Activated T-helper 9 cell treated with anti-CD3 and anti-CD28 coated beads, Interleukin-2, amount 50 U/mL, for 16 hours (primary cell): Measurements from ENCODE around the gene ZMYM2.
A peak's percentile ranks its signal among the peaks of the same experiment; 100 is the strongest.

ENCODE experiments used
- DNase-seq: peaks from one replicate; pipeline ENCODE4 v3.0.0-alpha.2; 2020; ENCODE audit warnings: low read depth

ZMYM2 gene

DNA sequence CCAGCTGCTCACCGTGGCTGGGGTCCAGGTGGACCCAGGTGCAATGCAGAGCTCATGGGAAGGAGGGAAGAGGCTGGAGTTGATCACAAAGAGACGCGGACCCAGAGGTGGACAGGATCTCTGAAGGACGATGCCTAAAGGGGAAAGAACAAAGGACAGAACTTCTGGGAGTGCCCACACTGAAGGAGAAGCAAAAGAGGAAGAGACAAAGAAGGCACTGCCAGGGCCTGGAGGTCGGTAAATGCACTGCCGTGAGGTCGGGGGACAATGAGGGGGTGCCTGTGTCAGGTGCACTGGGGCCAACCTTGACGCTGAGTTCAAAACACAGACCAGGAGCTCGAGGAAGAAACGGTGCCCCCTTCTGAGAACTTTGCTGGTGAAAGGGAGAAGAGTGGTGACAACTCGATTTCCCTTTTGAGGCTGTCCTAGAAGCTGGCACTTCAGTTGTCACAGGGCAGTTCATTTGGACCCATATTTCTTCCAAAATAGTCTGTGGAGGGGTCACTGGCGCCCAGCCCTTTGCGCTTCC, 146.7 kb downstream of the ZMYM2 start:
- DNase-seq = no peak

DNA sequence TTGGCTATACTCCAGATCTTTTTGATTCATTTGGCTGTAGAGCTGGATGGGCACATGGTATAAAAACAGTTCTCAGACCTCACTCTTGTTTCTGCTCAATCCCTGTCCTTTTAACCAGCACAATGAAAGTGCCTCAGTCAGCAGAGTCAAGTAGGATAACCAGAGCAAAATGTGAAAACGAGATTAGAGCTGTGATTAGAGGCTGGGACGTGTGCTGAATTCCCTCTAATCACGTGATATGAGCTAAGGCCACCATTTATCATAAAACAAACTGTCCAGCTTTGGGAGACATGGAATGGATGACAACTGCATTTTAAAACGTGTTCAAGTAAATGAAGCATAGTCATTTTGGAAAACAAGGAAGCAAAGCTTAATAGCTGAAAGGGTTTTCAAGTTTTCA, 148.2 kb downstream of the ZMYM2 start:
- DNase-seq = no peak

DNA sequence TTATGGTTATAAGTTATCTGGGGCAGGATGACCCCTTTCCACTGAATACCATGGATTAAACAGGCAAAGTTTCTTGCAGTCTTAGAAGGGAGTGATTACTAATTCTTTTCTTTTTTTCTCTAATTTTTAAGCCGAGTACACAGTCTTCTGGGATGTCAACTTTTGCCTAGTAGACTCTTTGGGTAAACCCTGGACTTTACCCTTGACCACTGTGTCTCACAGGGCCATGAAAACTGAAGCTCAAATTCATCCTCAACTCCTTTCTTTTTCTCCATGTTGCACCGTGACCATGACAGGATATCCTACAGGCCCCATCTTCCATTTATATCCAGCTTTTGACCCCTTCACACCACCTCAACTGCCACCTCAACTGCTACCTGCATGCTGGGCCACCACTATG, 150.5 kb downstream of the ZMYM2 start:
- no peak for DNase-seq

- no peak for DNase-seq
These were observed 155.6 kb downstream of the ZMYM2 start for GRCh38 chr13:20114066-20114610.

DNA sequence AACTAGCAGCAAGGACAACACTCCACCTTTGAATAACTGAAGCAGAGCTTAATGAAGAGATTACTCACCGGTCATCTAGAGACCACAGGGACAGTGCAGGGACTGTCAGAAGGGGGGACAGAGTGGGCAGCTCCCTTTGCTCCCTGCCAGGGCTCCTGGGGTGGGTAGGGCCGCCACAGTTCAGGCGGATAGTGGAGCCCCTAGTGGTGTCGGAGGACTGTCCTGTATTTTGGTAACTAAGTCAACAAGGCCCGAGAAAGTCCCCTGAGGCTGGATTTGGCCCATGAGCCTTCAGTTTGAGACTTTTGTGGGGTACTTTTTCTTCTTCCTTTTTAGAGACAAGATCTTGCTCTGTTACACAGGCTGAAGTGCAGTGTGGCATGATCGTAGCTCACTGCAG, 157.7 kb downstream of the ZMYM2 start:
- DNase-seq = no peak

- peak; percentile 32 for DNase-seq
These were observed 160.0 kb downstream of the ZMYM2 start for GRCh38 chr13:20118268-20119140.

GRCh38 chr13:20119960-20120359, 161.4 kb downstream of the ZMYM2 start:
- no peak for DNase-seq

GRCh38 chr13:20121159-20121525, 162.6 kb downstream of the ZMYM2 start:
- DNase-seq = no peak

- no peak for DNase-seq
These were observed 165.8 kb downstream of the ZMYM2 start for GRCh38 chr13:20124303-20124702.

- DNase-seq = no peak
These were observed 166.7 kb downstream of the ZMYM2 start for GRCh38 chr13:20125129-20125782.

DNA sequence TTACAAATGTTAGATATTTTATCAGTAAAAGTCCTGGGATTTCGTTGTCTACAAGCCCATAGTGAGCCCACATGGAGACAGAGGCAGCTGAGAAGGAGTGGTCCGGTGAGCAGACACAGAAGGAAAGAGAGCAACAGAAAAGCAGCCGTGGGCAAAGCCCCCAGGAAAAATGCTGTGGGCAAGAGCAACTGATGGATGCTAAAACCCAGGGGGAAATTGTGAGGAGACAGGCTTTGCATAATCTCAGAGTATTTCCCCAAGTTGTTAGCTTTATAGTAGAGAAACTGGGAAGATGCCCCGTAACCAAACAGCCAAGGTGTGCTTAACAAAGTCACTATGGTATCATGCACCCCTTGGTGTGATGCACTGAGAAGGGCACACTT, 167.2 kb downstream of the ZMYM2 start:
- no peak for DNase-seq

- no peak for DNase-seq
These were observed 168.2 kb downstream of the ZMYM2 start for GRCh38 chr13:20126541-20127261.

DNA sequence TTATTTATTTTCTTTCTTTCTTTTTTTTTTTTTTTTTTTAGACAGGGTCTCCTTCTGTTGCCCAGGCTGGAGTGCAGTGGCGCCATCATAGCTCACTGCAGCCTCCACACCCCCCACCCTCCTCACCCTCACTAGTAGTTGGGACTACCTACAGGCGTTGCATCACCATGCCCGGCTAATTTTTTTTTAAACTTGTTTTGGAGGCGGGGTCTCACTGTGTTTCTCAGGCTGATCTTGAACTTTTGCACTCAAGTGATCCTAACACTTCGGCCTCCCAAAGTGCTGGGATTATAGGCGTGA, 168.7 kb downstream of the ZMYM2 start:
- DNase-seq = no peak

- DNase-seq = no peak
These were observed 169.3 kb downstream of the ZMYM2 start for GRCh38 chr13:20127562-20128458.

DNA sequence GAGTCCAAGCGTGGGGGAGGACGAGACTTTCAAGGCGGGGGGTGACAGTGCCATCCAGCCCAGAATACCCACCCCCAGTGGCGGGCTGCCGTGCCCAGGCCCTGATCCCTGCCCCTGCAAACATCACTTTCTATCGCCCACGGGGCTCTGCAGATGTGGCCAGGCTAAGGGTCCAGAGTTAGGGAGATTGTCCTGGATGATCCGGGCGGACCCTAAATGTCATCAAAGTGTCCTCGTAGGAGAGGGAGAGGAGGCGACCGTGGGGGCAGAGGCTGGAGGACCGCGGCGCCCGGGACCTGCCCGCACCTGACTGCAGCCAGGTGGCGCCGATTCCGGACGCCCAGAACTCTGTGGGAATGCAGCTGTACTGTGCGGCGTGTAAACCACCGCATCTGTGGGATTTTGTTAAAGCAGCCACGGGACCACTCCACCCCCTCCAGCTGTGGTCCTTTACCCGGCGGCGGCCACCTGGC, 170.0 kb downstream of the ZMYM2 start:
- DNase-seq = no peak

- no peak for DNase-seq
These were observed 170.5 kb downstream of the ZMYM2 start for GRCh38 chr13:20129076-20129475.

GRCh38 chr13:20130012-20130411, 171.5 kb downstream of the ZMYM2 start:
- no peak for DNase-seq

- no peak for DNase-seq
These were observed 172.1 kb downstream of the ZMYM2 start for GRCh38 chr13:20130652-20131051.

GRCh38 chr13:20131057-20131832, 172.7 kb downstream of the ZMYM2 start:
- no peak for DNase-seq

GRCh38 chr13:20132052-20132634, 173.6 kb downstream of the ZMYM2 start:
- DNase-seq = no peak
